ENCODE results near the gene CUL2.

- no peak for TF ChIP-seq POLR2A (IDR thresholded peaks at IDR 0.05; ENCODE audit: low read length)
- TF ChIP-seq GATA1 (IDR thresholded peaks at IDR 0.05; ENCODE audit: low read depth, low read length): no peak
Measured at GRCh38 chr10:35133586-35133985, 43.4 kb upstream of the CUL2 start.
